ENCODE measurements around the gene HBA1.

Gene HBA1

DNA sequence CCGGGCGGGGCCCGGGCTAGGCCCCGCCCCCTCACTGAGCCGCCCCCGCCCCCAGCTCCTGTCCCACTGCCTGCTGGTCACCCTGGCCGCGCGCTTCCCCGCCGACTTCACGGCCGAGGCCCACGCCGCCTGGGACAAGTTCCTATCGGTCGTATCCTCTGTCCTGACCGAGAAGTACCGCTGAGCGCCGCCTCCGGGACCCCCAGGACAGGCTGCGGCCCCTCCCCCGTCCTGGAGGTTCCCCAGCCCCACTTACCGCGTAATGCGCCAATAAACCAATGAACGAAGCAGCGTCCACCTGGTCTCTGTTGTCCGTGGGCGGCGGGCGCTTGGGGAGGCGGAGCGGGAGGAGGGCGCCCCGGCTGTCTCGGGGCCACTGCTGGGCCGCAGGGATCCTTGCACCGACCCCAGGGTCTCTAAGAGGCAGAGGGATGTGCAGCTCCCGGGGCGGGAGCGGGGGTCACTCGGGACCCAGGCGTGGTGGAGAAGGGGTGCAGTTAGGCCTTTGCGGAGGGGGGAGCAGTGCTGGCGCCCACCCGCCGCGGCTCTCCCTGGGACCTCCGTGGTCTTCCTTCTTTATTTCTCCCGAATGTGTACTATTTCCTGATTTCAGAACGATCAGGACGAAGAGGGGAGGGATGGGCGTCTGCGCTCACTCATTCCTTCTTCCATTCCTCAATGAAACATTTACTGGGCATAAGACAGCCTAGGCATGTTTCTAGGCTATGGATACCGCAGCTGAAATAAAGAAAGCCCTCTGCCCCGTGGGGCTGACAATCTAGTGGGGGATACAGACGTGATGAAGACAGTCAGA, 22.1 kb upstream of the HBA1 start:
- TF ChIP-seq, protein P1, sequence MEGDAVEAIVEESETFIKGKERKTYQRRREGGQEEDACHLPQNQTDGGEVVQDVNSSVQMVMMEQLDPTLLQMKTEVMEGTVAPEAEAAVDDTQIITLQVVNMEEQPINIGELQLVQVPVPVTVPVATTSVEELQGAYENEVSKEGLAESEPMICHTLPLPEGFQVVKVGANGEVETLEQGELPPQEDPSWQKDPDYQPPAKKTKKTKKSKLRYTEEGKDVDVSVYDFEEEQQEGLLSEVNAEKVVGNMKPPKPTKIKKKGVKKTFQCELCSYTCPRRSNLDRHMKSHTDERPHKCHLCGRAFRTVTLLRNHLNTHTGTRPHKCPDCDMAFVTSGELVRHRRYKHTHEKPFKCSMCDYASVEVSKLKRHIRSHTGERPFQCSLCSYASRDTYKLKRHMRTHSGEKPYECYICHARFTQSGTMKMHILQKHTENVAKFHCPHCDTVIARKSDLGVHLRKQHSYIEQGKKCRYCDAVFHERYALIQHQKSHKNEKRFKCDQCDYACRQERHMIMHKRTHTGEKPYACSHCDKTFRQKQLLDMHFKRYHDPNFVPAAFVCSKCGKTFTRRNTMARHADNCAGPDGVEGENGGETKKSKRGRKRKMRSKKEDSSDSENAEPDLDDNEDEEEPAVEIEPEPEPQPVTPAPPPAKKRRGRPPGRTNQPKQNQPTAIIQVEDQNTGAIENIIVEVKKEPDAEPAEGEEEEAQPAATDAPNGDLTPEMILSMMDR (IDR thresholded peaks at IDR 0.05), result no peak

DNA sequence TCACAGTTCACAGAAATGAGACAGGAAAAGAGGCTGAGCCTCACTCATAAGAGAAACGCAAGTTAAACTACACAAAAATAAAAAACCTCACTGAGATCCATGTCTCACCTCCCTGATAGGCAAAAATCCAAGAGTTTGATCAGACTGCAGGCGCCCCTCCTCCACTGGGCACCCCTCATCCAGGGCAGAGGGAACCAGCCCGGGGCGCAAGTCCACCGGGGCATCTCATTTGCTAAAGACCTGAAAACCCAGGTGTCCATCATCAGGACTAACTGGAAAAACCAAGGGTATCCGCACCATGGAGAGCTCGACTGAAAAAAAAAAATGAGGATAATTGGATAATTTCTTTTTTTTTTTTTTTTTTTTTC, 21.5 kb upstream of the HBA1 start:
- TF ChIP-seq, protein P1 (IDR thresholded peaks at IDR 0.05), result no peak

DNA sequence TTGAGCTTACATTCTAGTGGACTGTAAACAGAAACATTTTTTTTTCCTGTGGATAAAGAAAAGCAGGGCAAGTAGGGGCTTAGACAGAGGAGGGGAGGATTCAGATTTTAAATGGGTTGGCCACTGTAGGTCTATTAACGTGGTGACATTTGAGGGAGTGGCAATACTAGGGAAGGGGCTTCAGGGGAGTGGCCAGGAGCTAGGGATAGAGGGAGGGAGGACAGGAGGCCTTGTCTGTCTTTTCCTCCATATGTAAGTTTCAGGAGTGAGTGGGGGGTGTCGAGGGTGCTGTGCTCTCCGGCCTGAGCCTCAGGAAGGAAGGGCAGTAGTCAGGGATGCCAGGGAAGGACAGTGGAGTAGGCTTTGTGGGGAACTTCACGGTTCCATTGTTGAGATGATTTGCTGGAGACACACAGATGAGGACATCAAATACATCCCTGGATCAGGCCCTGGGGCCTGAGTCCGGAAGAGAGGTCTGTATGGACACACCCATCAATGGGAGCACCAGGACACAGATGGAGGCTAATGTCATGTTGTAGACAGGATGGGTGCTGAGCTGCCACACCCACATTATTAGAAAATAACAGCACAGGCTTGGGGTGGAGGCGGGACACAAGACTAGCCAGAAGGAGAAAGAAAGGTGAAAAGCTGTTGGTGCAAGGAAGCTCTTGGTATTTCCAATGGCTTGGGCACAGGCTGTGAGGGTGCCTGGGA, 17.2 kb upstream of the HBA1 start:
- TF ChIP-seq, protein P1 (IDR thresholded peaks at IDR 0.05), result no peak

DNA sequence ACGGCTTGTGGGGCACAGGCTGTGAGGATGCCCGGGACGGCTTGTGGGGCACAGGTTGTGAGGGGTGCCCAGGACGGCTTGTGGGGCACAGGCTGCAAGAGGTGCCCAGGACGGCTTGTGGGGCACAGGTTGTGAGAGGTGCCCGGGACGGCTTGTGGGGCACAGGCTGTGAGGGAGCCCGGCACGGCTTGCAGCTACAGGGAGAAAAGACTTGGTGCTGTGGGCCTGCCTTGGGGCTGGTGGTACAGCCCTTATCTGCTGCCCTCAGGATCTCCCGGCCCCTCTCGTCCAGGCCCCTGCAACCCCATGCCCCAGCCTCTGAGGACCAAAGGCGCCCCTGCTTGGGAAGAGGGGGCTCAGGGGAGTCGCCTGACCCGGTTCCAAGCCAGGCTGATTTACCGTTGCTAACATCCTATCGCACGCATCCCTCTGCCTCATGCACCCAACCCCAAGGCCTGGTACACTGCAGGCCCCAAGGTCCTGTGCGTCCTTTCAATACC, 15.7 kb upstream of the HBA1 start:
- TF ChIP-seq, protein P1 (IDR thresholded peaks at IDR 0.05), result no peak

DNA sequence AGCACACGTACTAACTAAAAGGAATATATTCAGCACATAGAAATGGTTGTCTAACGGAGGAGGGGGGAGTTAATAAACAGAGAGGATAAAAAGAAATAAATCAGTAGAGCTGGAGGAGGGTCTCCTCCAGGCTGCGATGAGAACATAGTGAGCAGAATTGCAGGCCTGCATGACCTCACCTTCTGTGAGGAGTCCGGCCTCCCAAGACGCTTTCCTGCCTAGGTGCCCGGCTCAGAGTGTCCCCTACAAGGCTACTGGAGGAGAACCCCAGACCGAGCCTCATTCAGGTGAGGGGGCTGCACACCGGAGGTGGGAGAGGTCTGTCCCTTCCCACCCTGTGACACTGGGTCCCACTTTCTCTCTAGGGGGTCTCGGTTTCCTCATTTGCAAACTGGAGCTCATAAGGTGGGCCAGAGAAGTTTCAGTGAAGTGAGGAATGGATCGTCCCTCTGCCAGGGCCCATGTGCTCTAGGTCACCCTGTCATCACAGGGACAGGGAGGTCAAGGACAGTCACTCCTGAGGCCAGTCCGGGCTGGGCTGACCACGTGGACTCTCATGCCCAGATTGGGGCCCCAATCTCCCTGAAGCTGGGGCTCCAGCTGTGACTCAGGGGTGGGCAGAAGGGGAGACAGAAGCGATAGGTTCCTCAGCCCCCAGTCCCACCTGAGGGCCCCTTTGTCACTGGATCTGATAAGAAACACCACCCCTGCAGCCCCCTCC, 14.0 kb upstream of the HBA1 start:
- TF ChIP-seq, protein P1 (IDR thresholded peaks at IDR 0.05), result no peak

DNA sequence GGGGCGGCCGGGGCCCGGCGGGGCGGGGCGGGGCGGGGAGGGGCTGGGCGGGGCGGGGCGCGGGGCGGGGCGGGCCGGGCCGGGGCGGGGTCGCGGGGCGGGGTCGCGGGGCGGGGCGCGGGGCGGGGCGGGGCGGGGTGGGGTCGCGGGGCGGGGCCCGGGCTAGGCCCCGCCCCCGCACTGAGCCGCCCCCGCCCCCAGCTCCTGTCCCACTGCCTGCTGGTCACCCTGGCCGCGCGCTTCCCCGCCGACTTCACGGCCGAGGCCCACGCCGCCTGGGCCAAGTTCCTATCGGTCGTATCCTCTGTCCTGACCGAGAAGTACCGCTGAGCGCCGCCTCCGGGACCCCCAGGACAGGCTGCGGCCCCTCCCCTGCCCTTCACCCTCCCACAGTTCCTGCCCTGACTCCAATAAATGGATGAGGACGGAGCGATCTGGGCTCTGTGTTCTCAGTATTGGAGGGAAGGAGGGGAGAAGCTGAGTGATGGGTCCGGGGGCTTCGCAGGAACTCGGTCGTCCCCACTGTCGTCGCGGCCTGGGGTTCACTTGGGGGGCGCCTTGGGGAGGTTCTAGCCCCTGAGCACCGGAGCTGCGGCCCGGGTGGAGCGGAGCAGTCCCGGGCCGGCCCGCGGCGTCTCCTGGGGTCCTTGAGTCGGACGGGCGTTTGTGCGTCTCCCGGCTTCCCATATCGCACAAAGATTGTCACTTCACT, 11.5 kb upstream of the HBA1 start:
- TF ChIP-seq, protein P1 (IDR thresholded peaks at IDR 0.05), result no peak
